ENCODE measurements around the gene CACNG5.

The CACNG5 gene

DNA sequence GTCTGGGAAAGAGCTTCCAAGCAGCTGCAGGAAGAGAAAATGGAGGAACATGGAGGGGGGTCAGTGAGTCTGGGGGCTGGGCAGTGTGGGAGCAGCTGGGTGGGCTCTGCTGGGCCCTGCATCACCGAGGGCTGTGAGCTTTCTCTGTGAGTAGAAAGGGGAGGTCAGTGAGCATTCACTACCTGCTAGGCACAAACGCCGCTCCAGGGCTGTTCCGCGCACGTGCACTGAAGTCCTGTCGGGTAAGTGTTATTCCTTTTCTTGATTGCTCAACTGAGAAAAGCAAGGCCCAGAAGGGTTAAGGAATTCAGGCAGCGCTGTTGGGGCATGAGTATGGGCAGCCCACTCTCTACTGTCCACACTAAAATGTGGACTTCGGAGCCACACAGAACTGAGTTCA is 4.7 kb downstream of the CACNG5 start:
- no peak overlapping the region for H3K4me3 ChIP-seq (ENCODE audit: low read depth, low read length)
- no peak for DNase-seq (ENCODE audit: low read depth)
- TF ChIP-seq, protein P1, sequence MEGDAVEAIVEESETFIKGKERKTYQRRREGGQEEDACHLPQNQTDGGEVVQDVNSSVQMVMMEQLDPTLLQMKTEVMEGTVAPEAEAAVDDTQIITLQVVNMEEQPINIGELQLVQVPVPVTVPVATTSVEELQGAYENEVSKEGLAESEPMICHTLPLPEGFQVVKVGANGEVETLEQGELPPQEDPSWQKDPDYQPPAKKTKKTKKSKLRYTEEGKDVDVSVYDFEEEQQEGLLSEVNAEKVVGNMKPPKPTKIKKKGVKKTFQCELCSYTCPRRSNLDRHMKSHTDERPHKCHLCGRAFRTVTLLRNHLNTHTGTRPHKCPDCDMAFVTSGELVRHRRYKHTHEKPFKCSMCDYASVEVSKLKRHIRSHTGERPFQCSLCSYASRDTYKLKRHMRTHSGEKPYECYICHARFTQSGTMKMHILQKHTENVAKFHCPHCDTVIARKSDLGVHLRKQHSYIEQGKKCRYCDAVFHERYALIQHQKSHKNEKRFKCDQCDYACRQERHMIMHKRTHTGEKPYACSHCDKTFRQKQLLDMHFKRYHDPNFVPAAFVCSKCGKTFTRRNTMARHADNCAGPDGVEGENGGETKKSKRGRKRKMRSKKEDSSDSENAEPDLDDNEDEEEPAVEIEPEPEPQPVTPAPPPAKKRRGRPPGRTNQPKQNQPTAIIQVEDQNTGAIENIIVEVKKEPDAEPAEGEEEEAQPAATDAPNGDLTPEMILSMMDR (conservative IDR thresholded peaks at IDR 0.05; ENCODE audit: low read depth, low read length) = no peak

DNA sequence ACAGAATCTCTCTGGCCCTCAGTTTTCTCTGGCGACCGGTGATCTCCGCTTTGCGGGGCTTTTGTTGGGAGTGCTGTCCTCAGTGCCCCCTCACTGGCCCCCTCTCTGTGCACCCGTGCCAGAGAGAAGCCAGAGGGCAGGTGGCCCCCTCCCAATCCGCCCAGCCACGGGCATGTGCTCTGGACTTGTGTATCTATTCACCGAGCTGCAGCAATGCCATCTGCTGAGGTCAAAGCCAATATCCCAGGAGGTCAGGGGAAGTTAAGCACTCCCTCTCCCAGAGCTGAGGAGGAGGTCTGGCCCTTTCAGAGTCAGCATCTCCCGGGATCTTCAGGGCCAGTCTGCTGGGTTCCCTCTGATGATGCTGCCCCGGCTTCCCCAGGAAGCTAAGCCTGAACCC is 5.1 kb downstream of the CACNG5 start:
- DNase-seq (ENCODE audit: low read depth) = no peak
- TF ChIP-seq, protein P1 (conservative IDR thresholded peaks at IDR 0.05; ENCODE audit: low read depth, low read length) = no peak
- H3K4me3 ChIP-seq (ENCODE audit: low read depth, low read length) = no peak overlapping the region

DNA sequence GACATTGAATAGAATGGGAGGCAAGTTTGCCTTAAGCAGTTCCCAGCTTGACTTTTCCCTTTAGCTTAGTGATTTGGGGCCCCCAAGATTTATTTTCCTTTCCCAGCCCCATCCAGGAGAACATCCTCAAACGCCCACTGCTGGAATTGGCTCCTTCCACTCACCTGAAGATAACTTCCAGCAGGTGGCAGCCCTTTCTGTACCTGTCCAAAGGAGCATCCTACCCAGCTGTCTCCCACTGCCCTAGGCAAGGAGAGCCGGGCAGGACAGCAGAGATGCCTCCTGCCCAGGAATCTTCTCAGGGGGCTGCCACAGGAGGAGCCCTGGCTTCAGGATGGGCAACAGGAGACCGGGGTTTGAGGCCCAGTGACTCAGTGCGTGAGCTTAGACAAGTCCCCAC is 6.4 kb downstream of the CACNG5 start:
- TF ChIP-seq, protein P1 (conservative IDR thresholded peaks at IDR 0.05; ENCODE audit: low read depth, low read length) = no peak
- no peak overlapping the region for H3K4me3 ChIP-seq (ENCODE audit: low read depth, low read length)
- no peak for DNase-seq (ENCODE audit: low read depth)

DNA sequence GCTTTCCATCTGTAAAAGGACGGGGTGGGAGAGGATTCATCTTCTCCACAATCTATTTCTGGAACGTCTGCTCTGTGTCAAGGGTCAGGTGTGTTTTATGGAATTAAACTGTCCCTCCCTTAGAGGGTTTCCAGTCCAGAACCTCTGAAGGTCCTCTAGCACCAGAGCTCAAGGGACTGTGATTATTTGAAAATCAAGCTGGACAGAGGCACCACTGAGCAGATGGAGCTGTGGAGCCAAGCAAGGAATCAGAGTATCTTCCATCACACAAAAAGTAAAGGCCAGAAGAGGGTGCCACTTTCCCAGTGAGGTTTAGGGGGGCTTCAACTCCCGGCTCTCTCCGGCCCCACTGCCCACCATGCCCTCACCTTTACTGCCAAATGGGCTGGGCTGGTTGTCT is 6.8 kb downstream of the CACNG5 start:
- DNase-seq (ENCODE audit: low read depth) = no peak
- TF ChIP-seq, protein P1 (conservative IDR thresholded peaks at IDR 0.05; ENCODE audit: low read depth, low read length) = no peak
- H3K4me3 ChIP-seq (ENCODE audit: low read depth, low read length) = no peak overlapping the region

DNA sequence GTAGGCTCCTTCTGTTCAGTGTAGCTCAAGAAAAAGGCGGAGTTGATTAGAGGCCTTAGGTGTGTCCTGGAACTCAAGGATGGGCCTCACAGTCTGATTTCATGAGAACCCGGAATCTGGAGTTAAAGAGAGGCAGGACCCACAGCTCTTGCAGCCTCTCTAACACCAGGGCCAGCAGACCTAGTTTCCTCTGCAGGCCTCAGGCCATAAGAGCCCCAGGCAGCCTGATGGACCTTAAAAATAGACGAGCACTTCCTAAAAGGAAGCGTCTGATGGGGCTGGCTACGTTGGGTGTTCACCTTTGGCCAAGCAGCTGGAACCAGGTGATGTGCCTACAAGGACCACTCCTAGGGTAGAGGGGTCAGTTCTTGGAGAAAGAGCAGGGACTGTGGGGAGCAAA is 7.6 kb downstream of the CACNG5 start:
- TF ChIP-seq, protein P1 (conservative IDR thresholded peaks at IDR 0.05; ENCODE audit: low read depth, low read length) = no peak
- no peak overlapping the region for H3K4me3 ChIP-seq (ENCODE audit: low read depth, low read length)
- DNase-seq (ENCODE audit: low read depth) = no peak

DNA sequence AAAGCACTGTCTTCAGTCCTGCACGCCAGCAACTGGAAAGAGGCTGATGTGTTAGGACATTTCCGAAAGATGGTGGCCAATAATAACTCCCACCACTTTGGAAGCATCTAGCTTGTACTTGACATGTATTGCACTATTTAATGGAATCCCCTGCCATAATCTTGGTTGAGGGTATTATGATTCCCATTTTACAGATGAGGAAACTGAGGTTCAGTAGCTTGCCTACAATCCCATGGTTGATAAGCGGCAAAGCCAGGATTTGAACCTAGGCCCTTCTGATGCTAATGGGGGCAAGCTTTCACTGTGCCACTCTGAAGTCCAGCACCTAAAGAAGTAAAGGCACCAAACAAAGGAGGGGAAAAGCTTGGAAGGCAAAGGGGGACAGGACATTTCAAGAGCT is 8.0 kb downstream of the CACNG5 start:
- TF ChIP-seq, protein P1 (conservative IDR thresholded peaks at IDR 0.05; ENCODE audit: low read depth, low read length) = no peak
- DNase-seq (ENCODE audit: low read depth) = no peak
- H3K4me3 ChIP-seq (ENCODE audit: low read depth, low read length) = no peak overlapping the region

DNA sequence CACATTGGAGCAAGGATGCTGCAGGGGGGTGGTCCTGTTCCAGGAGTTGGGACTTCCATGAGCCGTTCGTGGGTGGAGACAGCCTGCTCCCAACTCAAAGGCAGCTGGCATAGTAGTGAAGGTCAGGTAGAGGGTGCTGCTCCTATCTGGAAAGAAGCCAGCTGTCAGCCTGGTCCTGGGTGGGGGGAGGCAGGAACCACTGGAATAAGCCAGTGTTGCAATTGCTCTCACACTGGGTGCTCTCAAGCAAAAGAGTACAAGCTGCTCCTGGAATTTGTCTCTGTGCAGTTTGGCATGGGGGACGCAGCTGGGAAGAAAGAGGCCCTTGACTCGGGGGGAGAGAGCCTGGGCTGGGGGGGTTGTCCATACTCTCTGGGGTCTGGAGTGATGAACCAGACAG is 8.7 kb downstream of the CACNG5 start:
- H3K4me3 ChIP-seq (ENCODE audit: low read depth, low read length) = no peak overlapping the region
- no peak for DNase-seq (ENCODE audit: low read depth)
- TF ChIP-seq, protein P1 (conservative IDR thresholded peaks at IDR 0.05; ENCODE audit: low read depth, low read length) = no peak
